HG02588 (cell line): ENCODE measurements around the gene OTOP3.
"Not testable (repeated sequence)": the region's sequence is repeated elsewhere in the genome, so short reads cannot be mapped to it uniquely, and the experiment has no call there.

Experiments
- ATAC-seq: cut with Tn5 transposase; IDR thresholded peaks from one replicate; pipeline ENCODE4 v1.9.1; 2021; ENCODE audit warnings: mild to moderate bottlenecking, moderate library complexity; ENCODE audit not compliant: unreplicated experiment

The OTOP3 gene

DNA sequence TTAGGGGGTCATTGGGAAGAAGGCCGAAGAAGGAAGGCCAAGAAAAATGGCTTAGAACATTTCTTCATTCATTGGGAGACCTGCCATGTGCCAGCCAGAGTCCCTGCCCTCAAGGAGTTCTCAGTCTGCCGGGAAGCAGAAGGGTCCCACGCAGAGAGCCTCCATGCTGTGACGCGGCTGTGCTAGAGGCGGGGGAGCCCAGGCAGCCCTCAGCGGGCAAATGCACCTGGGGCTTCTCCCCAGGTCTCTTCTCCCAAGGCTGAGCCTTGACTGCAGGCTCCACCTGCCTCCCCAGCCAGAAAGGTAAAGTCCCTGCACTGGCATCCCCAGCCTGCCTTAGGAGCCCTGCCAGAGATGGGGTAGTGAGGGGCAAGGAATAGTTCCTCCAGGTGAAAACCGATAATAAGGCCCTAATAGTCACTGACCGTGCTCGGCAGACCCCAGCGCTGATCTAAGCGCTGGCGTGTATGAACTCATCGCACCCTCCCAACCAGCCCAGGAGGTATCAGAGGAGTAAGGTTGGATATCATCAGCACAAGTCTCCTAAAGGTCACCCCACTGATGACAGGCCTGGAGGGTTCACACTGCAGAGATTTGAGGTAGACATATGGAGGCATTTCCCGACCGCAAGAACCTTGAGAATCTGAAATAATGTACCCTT, 45.8 kb downstream of the OTOP3 start:
- no peak for ATAC-seq

- ATAC-seq: no peak
Observed at GRCh38 chr17:74981979-74982662, 46.4 kb downstream of the OTOP3 start.

- ATAC-seq: not testable (repeated sequence)
Observed at GRCh38 chr17:74982663-74983313, 47.1 kb downstream of the OTOP3 start.

GRCh38 chr17:74986206-74986576, 50.5 kb downstream of the OTOP3 start:
- ATAC-seq: no peak

GRCh38 chr17:74987418-74987908, 51.8 kb downstream of the OTOP3 start, which contains the start of gene CDR2L:
Gene CDR2L (plus strand): TSS chr17:74987632. CDS start chr17:74988044, 412 bp downstream.
- peak; percentile 93 for ATAC-seq

DNA sequence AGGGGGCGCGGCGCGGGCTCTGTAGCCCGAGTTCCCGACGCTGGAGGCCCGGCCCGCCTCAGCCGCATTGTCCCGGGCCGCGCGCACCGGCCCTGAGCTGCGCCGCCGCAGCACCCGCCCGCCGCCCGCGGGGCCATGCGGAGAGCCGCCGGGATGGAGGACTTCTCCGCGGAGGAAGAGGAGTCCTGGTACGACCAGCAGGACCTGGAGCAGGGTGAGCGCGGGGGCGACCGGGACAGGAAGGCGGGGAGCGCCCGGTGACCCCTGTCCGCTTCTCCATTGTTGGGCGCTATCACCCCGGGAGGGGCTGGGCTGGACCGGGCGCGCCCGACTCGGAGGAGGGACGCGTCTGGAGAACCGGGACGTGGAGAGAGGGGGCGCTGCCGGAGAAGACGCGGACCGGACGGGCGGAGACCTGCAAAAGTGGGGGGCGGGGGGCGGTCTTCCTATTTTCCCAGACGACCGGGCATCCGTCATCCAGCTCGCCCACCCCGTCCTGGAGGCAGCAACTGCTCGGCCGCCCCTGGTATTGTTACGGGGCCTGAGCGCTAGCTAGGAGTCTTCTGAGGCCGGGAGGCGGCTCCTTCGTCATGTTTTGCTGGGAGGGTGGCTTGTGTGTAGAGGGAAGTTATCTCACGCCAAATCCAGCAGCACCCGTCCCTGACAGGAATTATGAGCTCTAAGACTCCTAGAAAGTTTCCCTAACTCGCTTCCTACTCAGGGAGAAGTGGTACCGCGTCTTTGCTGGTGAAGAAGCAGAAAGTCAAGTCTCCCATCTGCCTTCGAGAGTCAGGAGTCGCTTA, 52.4 kb downstream of the OTOP3 start:
- ATAC-seq: peak; percentile 41

DNA sequence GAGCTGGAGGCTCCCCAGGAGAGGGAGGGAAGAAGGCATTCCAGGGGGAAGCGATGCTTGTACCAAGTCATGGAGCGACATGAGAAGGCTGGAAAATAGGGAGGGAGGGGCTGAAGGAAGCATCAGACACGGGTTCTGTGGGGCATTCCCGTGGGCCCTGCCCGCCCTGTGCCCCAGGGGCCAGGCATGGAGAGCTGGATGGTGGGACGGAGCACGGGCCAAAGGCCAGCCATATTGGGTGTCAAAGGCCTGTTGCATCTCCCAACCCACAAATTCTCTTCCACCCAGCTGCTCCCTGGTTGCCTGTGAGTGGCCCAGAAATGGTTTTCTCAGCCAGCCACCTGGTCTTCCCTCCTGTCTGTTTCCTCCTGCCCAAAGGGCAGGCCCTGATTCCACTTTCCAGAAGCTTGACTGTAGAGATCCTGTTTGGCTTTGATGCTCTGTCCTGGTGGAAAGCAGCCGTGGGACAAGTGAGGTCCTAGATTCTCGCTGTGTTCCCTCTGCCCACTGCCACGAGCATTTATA, 54.9 kb downstream of the OTOP3 start:
- ATAC-seq: no peak

GRCh38 chr17:74992223-74992622, 56.5 kb downstream of the OTOP3 start:
- ATAC-seq: no peak

GRCh38 chr17:74994440-74994839, 58.7 kb downstream of the OTOP3 start:
- no peak for ATAC-seq

DNA sequence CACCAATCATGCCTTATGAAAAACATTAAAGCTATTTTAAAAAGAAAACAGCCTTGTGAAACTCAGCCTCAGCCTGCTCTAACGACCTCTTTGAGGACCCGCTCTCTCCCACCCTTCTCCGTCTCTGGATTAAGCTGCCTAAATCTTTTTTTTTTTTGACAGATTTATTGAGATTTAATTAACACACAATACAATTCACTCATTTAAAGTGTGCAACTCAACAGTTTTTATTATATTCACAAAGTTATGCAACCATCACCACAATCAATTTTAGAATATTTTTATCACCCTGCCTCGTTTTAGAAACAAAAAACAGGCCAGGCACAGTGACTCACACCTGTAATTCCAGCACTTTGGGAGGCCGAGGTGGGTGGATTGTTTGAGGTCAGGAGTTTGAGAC, 60.1 kb downstream of the OTOP3 start:
- no peak for ATAC-seq

DNA sequence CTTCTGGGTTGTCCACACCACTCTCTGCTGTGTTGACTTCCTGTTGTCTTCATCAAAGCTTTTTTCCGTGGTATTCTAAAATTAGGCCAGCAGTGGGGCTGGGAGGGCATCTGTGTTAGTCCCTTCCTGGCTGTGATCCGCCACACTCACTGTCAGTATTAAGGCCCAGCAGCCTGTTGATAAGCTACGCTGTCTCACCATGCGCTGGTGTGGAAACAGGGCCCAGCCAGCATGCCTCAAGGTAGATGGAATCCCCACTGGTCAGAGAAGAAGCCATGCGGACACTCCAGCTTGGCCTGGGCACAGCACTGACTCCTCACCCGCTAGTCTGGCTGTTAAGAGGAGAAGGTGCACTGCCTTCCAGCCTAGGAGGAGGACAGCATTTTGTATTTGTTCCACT, 63.1 kb downstream of the OTOP3 start:
- no peak for ATAC-seq

DNA sequence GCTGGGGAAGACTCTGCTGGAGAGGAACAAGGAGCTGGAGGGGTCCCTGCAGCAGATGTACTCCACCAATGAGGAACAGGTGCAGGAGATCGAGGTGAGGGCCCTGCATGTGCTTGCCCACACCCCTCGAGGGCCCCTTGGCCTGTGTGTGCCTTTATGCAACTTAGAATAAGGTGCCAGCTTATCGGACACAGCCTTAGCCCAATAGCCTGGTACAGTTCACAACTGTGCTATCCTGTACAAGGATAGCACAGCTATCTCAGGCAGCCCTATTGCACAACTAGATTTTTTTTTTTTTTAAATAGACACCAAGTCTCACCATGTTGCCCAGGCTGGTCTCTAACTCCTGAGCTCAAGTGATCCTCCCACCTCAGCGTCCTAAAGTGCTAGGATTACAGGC, 63.8 kb downstream of the OTOP3 start:
- no peak for ATAC-seq
